Upper lobe of left lung (tissue), 4 donors: ENCODE results near the gene HSPA9.

Source experiments
- CTCF ChIP-seq, 6 experiments: fragments of 450-650 bp in 4 of 6; fragments of 200-600 bp in 2 of 6; sonication (generic) in 2 of 6; IDR thresholded peaks; one replicate each; pipeline ENCODE4 v1.5.1; 2016 to 2019; ENCODE audit warnings: antibody characterized with exemption in 6 of 6
- EP300 ChIP-seq, 4 donors: sonication (generic); formaldehyde crosslinking; IDR thresholded peaks; one replicate each; pipeline ENCODE4 v1.5.1; 2017; ENCODE audit warnings: antibody characterized with exemption in 4 of 4, control low read depth in 2 of 4
- POLR2A ChIP-seq, 4 donors: fragments of 450-650 bp; IDR thresholded peaks; one replicate each; pipeline ENCODE4 v1.5.1; 2016 to 2017; ENCODE audit warnings: antibody characterized with exemption in 4 of 4, mild to moderate bottlenecking in 2 of 4
- POLR2AphosphoS5 ChIP-seq, 2 donors: sonication (generic); formaldehyde crosslinking; IDR thresholded peaks; one replicate each; pipeline ENCODE4 v1.5.1; 2017; ENCODE audit warnings: antibody characterized with exemption in 2 of 2

GRCh38 chr5:138623053-138623452, 47.9 kb upstream of the HSPA9 start:
- TF ChIP-seq CTCF (IDR thresholded peaks at IDR 0.05) (no peak), EP300 (IDR thresholded peaks at IDR 0.05) (no peak), POLR2AphosphoS5 (IDR thresholded peaks at IDR 0.05) (no peak), POLR2A (IDR thresholded peaks at IDR 0.05) (no peak)
